ENCODE measurements around the gene GH2. TPM values are rescaled to one million over a fixed set of nuclear protein-coding genes. Genes with fewer than 3 reads are reported as not detected.

GH2 gene
- total RNA-seq (not detected), polyA plus RNA-seq (not detected)
- long read RNA-seq, donor 1 = 0 reads
- long read RNA-seq, donor 2 = 0 reads

- H3K27ac ChIP-seq = no peak within 1 kb of the TSS
- no peaks in the 10 kb centered on the region for H3K9me3 ChIP-seq
- H3K27me3 ChIP-seq (replicated peaks in 1 of 7) = peaks cover 0 to 5% (median 0%) of the 10 kb centered on the region in 7 donors
- H3K4me3 ChIP-seq = no peak within 1 kb of the TSS
- intact Hi-C loops (cut with DNase I; ENCODE audit: low total_unique reads) = loop anchor here (2.0 kb wide), 1 partner anchor 19 kb away; no protein-coding TSS in a partner anchor
- no peaks in the 10 kb centered on the region for H3K36me3 ChIP-seq
- TF ChIP-seq CTCF (IDR thresholded peaks at IDR 0.05 in 8 of 11, conservative IDR thresholded peaks at IDR 0.05 in 3 of 11) (peak; percentile 39 to 83 (median 66)), POLR2A (IDR thresholded peaks at IDR 0.05) (no peak)
- H3K4me1 ChIP-seq = peaks cover 0 to 3% (median 0%) of the 10 kb centered on the region in 6 donors
- DNase-seq = peak; percentile 76
- 41 to 58% (median 44%) methylated on average over 10 to 14 of the region's 15 CpGs for WGBS, 5 donors
These were observed at the start of gene GH2 for GRCh38 chr17:63881935-63882601. GH2 (minus strand) TSS chr17:63881944; CDS start chr17:63881801, 143 bp downstream.

- peak overlapping the region; percentile 80 to 94 (median 86) for H3K27ac ChIP-seq
- H3K36me3 ChIP-seq = peaks cover 0 to 41% (median 19%) of the 10 kb centered on the region in 6 donors
- WGBS, 5 donors = 18 to 26% (median 21%) methylated on average over 6 to 16 of the region's 16 CpGs
- DNase-seq = peak; percentile 97
- H3K4me1 ChIP-seq = peaks cover 37 to 97% (median 83%) of the 10 kb centered on the region in 6 donors
- H3K27me3 ChIP-seq (replicated peaks in 1 of 7) = no peaks in the 10 kb centered on the region
- intact Hi-C loops (cut with DNase I; ENCODE audit: low total_unique reads) = no loop called here
- H3K4me3 ChIP-seq = peak overlapping the region; percentile 51 to 95 (median 72)
- TF ChIP-seq CTCF (IDR thresholded peaks at IDR 0.05 in 8 of 11, conservative IDR thresholded peaks at IDR 0.05 in 3 of 11) (no peak), POLR2AphosphoS5 (IDR thresholded peaks at IDR 0.05) (peak; percentile 61 to 80 (median 78))
- H3K9me3 ChIP-seq = no peaks in the 10 kb centered on the region
These were observed 49.3 kb upstream of the GH2 start for GRCh38 chr17:63930951-63931575.

GRCh38 chr17:63929860-63930766, 48.4 kb upstream of the GH2 start:
- Histone ChIP-seq H3K27me3 (replicated peaks in 1 of 7) (no peaks in the 10 kb centered on the region), H3K4me1 (peaks cover 37 to 100% (median 90%) of the 10 kb centered on the region in 6 donors), H3K27ac (peak overlapping the region; percentile 80 to 94 (median 86)), H3K36me3 (peaks cover 0 to 41% (median 19%) of the 10 kb centered on the region in 6 donors), H3K9me3 (no peaks in the 10 kb centered on the region), H3K4me3 (peak overlapping the region; percentile 51 to 95 (median 72))
- peak; percentile 60 to 81 (median 70) for TF ChIP-seq POLR2AphosphoS5 (IDR thresholded peaks at IDR 0.05)
- no peak for TF ChIP-seq POLR2A (IDR thresholded peaks at IDR 0.05)
- TF ChIP-seq CTCF (IDR thresholded peaks at IDR 0.05 in 8 of 11, conservative IDR thresholded peaks at IDR 0.05 in 3 of 11) = no peak
- intact Hi-C loops (cut with DNase I; ENCODE audit: low total_unique reads) = loop anchor here (10.0 kb wide), 1 partner anchor 55 kb away; no protein-coding TSS in a partner anchor
- 64 to 82% (median 69%) methylated on average over 17 to 24 of the region's 24 CpGs for WGBS, 5 donors
- DNase-seq = peak; percentile 84

All from spleen (tissue), 13 donors.